GM23338 (cell line): ENCODE measurements around the gene PRDM8.

ENCODE experiments used
- CREB1 ChIP-seq: fragments of 250-450 bp; sonication (Bioruptor Pico); IDR thresholded peaks from 2 replicates; pipeline ENCODE4 v1.5.0; 2020; ENCODE audit warnings: low read depth, mild to moderate bottlenecking, moderate library complexity
- CTCF ChIP-seq, 2 experiments: fragments of 200-600 bp in 1 of 2; sonication (generic) in 1 of 2; conservative IDR thresholded peaks; 2 replicates each; pipeline versions ENCODE4 v1.5.1 to v1.6.1; 2016 to 2017; ENCODE audit warnings: antibody characterized with exemption in 2 of 2, low read depth in 2 of 2, mild to moderate bottlenecking in 2 of 2, moderate library complexity in 1 of 2
- ETS1 ChIP-seq: IDR thresholded peaks from 2 replicates; pipeline ENCODE4 v1.6.1; 2016; ENCODE audit warnings: antibody characterized with exemption
- EZH2 ChIP-seq: fragments of 200-600 bp; sonication (generic); IDR thresholded peaks from one replicate; pipeline ENCODE4 v1.8.0; 2017; ENCODE audit warnings: antibody characterized with exemption, mild to moderate bottlenecking, low read depth; ENCODE audit not compliant: unreplicated experiment
- EZH2phosphoT487 ChIP-seq: fragments of 200-600 bp; sonication (generic); IDR thresholded peaks from one replicate; pipeline ENCODE4 v1.8.1; 2018; ENCODE audit warnings: antibody characterized with exemption; ENCODE audit not compliant: unreplicated experiment
- POLR2AphosphoS5 ChIP-seq: IDR thresholded peaks from 2 replicates; pipeline ENCODE4 v1.6.1; 2016; ENCODE audit warnings: antibody characterized with exemption, low read depth
- REST ChIP-seq: IDR thresholded peaks from one replicate; pipeline ENCODE4 v1.6.1; 2018; ENCODE audit warnings: antibody characterized with exemption; ENCODE audit not compliant: unreplicated experiment
- STAT1 ChIP-seq: IDR thresholded peaks from one replicate; pipeline ENCODE4 v1.6.1; 2016; ENCODE audit warnings: antibody characterized with exemption; ENCODE audit not compliant: unreplicated experiment
- ZNF462 ChIP-seq: fragments of 250-450 bp; sonication (Bioruptor Pico); IDR thresholded peaks from 2 replicates; pipeline ENCODE4 v1.5.0; 2020; ENCODE audit warnings: mild to moderate bottlenecking, moderate library complexity

- peak; percentile 72 for TF ChIP-seq EZH2
- TF ChIP-seq REST, result no peak
- no peak for TF ChIP-seq CTCF (conservative IDR thresholded peaks at IDR 0.05; ENCODE audit: low read depth in 2 of 2)
- TF ChIP-seq POLR2AphosphoS5, result no peak
- peak; percentile 26 for TF ChIP-seq EZH2phosphoT487
- no peak for TF ChIP-seq CREB1 (CRISPR knock-in tag)
- TF ChIP-seq ETS1, result no peak
- no peak for TF ChIP-seq STAT1
- TF ChIP-seq ZNF462 (CRISPR knock-in tag), result no peak
Observed at GRCh38 chr4:80187677-80188076, 9.6 kb upstream of the PRDM8 start.
